ENCODE data around the gene FBXW7.
A peak's percentile ranks its signal among the peaks of the same experiment; 100 is the strongest.

FBXW7 gene

GRCh38 chr4:152369902-152370295 is 166.0 kb downstream of the FBXW7 start:
- DNase-seq (ENCODE audit: low spot score) = peak; percentile 8

GRCh38 chr4:152369203-152369901 is 166.5 kb downstream of the FBXW7 start:
- no peak for DNase-seq (ENCODE audit: low spot score)

DNA sequence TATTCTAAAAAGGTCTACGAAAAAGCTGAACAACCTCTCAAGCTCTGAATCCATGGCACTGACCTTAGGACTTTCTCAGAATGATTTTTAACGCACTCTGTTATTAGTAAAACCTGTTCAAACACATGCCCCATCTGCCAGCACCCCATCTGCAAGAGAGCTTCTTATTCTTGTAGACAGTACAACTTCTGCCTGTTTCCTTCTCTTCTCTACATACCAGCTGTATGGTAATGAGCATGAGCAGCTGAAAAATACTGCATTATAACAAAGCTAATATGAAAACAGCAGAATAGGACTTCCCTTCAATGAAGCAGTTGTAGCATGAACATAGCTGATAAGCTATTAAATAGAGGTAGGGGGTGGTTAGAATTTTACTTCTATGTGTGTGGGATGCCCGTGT is 167.9 kb downstream of the FBXW7 start:
- peak; percentile 18 for DNase-seq (ENCODE audit: low spot score)

- no peak for DNase-seq (ENCODE audit: low spot score)
Measured at GRCh38 chr4:152364883-152365282, 171.0 kb downstream of the FBXW7 start.

DNA sequence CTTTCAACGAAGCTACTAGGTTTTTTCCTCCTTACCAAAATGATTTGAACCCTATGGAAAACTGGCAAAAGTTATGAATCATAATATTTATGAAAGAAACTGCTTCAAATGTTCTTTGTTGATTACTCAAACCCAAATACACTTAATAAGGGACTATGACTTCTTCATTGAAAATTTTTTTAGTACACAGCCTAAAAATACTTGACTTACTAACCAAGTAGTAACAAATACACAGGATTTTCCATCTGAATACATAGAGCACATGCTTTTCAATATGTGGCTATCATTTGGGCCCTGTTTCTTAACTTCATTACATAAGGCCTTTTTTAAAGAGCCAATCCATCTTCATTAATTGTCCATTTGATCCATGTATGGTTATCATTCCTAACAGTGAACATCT is 171.5 kb downstream of the FBXW7 start:
- DNase-seq (ENCODE audit: low spot score) = no peak

DNA sequence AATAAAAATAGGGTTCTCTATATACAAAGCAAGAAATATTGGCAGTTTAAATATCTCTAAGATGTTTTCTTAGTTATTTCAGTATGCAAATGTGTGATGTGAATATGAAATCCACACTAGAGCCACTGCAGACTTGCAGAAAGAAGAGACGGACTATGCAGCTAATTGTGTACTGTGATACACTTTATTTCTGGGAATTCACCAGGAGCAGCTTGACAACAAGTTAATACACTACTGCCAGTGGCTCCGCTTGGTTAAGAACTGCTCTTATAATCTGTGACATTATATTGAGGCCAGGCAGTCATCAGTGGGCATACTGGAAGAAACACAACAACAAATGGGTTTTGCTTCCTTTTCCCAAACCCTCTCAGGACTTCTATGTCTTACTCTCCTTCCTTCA is 172.0 kb downstream of the FBXW7 start:
- DNase-seq (ENCODE audit: low spot score) = no peak

DNA sequence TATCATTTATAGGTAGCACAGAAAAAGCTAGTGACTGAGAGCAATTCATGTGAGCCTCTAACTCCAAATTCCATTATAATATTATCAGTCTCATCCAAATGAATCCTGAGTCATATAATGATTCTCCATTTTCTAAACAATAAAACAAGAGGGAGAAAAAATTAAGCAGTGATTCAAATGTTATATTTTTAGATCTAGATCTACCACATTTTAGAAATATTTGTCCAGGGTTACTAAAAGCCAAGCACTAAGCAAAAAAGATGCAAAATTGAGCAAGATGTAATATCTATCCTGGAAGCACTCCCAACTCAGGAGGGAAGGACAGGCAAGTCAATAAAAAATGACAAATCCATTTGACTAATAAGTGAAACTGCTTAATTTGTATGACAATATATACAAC is 172.8 kb downstream of the FBXW7 start:
- no peak for DNase-seq (ENCODE audit: low spot score)

DNA sequence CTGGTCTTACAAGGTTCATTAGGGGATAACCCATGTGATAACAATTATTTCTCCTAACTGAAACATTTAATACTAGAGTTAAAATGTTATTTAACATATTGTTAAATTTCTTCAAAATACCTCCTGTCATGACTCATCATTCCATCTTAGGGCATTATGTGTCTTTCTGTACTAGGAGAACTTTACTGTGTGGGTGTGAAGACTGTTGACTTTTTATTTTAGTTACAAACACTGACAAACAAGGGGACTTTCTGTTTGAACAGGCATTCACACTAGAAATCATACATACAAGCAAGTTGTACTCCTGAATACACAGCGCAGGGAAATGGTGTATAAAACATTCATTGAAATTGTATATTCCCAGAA is 175.9 kb downstream of the FBXW7 start:
- no peak for DNase-seq (ENCODE audit: low spot score)

DNA sequence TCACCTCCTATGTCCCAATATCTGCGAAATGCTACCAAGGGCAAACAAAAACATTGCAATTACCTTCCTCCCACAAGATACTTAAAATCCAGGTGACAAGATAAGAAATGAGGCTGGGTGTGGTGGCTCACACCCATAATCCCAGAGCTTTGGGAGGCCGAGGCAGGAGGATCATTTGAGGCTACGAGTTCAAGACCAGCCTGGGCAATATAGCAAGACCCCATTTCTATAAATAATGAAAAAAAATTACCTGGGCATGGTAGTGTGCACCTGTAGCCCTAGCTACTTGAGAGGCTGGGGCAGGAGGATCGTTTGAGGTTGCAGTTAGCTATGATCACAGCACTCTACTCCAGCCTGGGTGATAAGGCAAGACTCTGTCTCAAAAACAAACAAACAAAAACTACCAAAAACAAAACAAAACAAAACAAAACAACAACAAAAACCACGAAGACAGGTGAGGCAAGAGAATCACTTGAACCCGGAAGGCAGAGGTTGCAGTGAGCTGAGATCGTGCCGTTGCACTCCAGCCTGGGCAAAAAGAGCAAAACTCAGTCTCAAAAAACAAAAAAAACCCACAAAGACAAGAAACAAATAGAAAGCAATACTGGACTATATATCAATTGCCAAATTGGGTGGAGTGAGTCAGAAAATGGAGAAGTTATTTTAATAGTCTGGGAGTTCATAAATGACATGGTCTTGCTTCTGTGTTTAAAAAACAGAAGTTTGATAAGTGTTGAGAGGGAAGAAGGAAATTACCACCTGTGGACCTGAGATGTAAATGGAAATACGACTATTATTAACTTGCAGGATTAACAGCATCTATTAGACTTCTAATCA is 176.5 kb downstream of the FBXW7 start:
- no peak for DNase-seq (ENCODE audit: low spot score)

DNA sequence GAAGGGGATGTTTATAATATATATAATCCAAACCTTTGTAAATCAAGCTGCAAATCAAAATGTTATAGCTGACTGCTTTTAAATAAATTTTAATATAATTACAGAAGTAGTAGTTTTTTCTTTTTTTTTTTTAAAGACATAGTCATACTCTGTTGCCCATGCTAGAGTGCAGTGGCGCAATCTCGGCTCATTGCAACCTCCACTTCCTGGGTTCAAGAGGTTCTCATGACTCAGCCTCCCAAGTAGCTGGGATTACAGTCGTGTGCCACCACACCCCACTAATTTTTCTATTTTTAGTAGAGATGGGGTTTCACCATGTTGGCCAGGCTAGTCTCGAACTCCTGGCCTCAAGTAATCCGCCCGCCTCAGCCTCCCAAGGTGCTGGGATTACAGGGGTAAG is 178.7 kb downstream of the FBXW7 start:
- no peak for DNase-seq (ENCODE audit: low spot score)

- DNase-seq (ENCODE audit: low spot score) = no peak
Measured at GRCh38 chr4:152356428-152357034, 179.4 kb downstream of the FBXW7 start.

DNA sequence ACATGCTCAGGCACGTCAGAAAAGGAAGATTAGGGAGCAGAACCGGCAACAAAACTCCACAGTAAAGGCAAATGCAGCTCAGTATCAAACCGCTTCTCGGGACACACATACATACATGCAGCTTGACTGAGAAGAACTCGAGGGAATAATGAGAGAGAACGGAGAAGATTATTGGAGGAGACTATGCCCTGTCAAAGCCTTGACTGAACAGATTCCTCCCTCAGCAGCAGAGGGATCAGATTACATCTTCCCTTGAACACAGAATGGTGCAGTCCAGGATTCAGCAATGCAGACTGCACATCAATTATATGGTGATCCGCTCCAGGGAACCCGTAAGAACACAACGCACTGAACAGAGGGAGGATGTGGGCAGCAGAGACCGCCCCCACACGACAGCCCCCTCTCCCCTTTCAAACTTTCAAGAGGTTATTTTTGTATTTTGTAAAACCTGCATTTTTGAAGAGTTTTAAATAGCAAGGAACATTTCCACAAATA is 183.2 kb downstream of the FBXW7 start:
- DNase-seq (ENCODE audit: low spot score) = peak; percentile 90

GRCh38 chr4:152352215-152352614 is 183.7 kb downstream of the FBXW7 start:
- peak; percentile 4 for DNase-seq (ENCODE audit: low spot score)

GRCh38 chr4:152351080-152351479 is 184.8 kb downstream of the FBXW7 start:
- no peak for DNase-seq (ENCODE audit: low spot score)

GRCh38 chr4:152348670-152349069 is 187.2 kb downstream of the FBXW7 start:
- peak; percentile 24 for DNase-seq (ENCODE audit: low spot score)

DNA sequence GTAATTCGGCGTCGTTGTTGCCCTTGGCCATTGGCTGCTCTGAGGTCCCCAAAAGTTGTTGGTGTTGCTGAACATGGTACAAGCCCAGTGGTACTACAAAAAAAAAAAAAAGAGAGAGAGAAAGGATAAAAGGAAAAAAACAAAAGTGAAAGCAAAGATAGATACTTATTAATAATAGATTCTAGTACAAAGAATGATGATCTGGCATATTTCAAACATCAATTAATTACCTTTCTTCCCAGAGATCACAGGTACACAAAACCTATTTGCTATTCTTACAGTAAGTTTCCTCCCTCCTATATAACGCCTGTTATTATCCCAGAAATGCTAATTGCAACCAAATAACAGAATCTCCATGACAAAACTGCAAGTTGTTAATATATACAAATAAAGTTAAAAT is 188.9 kb downstream of the FBXW7 start:
- DNase-seq (ENCODE audit: low spot score) = no peak

DNA sequence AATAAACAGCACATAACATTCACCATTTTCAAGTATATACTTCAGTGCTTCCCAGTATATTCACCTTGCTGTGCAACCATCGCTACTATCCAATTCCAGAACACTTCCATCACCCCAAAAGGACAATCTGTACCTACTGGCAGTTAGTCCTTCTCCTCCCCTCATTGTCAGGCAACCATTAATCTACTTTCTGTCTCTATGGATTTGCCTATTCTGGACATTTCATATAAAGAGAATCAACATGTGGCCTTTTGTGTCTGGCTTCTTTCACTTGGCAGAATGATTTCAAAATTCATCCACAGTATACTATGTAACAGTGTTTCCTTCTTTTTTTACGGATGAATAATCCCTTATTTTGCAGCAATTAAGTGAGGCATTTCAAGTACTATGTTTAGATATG is 189.4 kb downstream of the FBXW7 start:
- DNase-seq (ENCODE audit: low spot score) = no peak

DNA sequence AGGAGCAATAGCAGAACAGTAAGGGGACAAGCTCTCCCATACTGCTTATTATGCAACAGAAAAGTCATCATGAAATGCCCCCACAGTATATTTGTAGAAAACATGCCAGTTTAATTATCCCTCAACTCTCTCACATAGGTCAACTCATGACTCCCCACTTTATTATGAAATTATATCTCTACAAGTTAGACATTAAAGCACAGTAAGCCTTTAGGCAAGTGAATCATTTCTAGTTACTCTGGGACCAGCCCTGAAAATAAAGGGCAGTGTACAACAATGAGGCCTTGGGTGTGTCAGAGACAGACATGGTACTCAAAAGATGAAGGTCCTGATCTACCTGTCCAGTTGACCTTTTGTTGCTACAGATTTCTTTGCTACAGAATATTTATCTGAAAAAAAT is 191.9 kb downstream of the FBXW7 start:
- no peak for DNase-seq (ENCODE audit: low spot score)

- no peak for DNase-seq (ENCODE audit: low spot score)
Measured at GRCh38 chr4:152342293-152342692, 193.6 kb downstream of the FBXW7 start.

GRCh38 chr4:152340818-152341217 is 195.1 kb downstream of the FBXW7 start:
- no peak for DNase-seq (ENCODE audit: low spot score)

GRCh38 chr4:152339576-152339975 is 196.3 kb downstream of the FBXW7 start:
- no peak for DNase-seq (ENCODE audit: low spot score)

- DNase-seq (ENCODE audit: low spot score) = no peak
Measured at GRCh38 chr4:152334931-152335330, 201.0 kb downstream of the FBXW7 start.

GRCh38 chr4:152331042-152331441 is 204.8 kb downstream of the FBXW7 start:
- DNase-seq (ENCODE audit: low spot score) = no peak
